ENCODE measurements around the gene AMACR. TPM values are rescaled to one million over a fixed set of nuclear protein-coding genes. Genes with fewer than 3 reads are reported as not detected.

Gene AMACR
- total and polyA plus RNA-seq, 9 of the 15 experiments (the other 6 are each of a cell fraction or from before 2014, with no cell fraction given) = 0.72 to 4.6 (median 4.0) TPM

DNA sequence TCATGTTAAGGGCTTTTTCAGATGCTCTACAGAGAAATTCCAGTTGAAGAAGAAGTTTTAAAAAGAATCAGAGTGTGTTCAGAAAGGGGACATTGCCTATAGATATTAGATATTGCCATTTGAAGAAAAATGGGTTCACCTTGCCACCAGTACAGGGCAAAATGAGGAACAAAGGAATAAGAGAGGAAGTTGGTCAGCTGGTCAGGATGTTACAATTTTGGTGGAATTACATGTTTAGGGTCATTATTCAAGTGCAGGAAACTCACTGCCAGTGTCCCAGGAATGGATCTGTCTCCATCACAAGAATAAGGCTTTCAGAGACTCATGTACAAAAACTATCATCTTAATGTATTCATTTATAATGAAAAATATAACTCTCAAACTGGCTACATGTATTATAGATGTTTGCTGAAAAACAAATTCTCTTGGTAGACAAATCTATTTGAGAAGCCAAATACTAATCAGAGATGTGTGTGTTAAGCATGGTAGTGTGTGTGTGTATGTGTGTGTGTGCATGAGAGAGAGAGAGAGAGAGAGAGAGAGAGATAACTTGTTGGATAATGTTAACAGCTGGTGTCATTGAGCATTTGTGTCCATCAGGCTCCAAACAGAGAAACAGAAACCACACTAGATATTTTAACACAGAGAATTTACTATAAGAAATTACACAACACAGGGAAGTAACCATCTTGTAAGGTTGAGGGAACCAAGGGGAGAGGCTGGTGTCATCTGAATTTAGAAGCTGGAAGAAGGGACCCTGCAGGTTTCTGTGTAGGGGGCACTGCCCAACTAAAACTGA lies 40.1 kb upstream of the AMACR start:
- Histone ChIP-seq H3K4me2 (ENCODE audit: insufficient read depth, low read length) (no peak overlapping the region), H4K20me1 (replicated peaks; ENCODE audit: control insufficient read depth, insufficient read depth, low read length) (0 out of 2 replicates have a peak, but pooled peaks cover 4% of the 10 kb centered on the region), H2AFZ (ENCODE audit: low read depth, low read length) (no peak overlapping the region), H3K9ac (ENCODE audit: insufficient read depth in 1 of 2, low read depth in 2 of 2, low read length in 2 of 2) (no peak overlapping the region), H3K36me3 (ENCODE audit: control insufficient read depth, insufficient read depth, low read length) (no peaks in the 10 kb centered on the region), H3K9me1 (ENCODE audit: control insufficient read depth, insufficient read depth, low read length) (no peaks in the 10 kb centered on the region), H3K27me3 (ENCODE audit: control insufficient read depth in 2 of 2, insufficient read depth in 2 of 2, low read length in 2 of 2) (peaks cover 2% of the 10 kb centered on the region in 2 experiments; a peak in 1 of 5 replicates), H3K9me3 (replicated peaks; ENCODE audit: control insufficient read depth, insufficient read depth, low read depth, low read length) (no peaks in the 10 kb centered on the region), H3K27ac (ENCODE audit: extremely low read depth, low read depth, low read length) (no peak overlapping the region), H3K4me1 (replicated peaks in 1 of 2; ENCODE audit: control insufficient read depth in 2 of 2, insufficient read depth in 2 of 2, low read length in 2 of 2) (no peaks in the 10 kb centered on the region), H3K4me3 (no peak overlapping the region), H3K79me2 (ENCODE audit: control insufficient read depth, insufficient read depth, low read length) (no peaks in the 10 kb centered on the region)
- FAIRE-seq = no peak
- in situ Hi-C loops (cut with MboI) = no loop called here
- TF ChIP-seq ZBED1 (IDR thresholded peaks at IDR 0.05) = no peak
- no peak for TF ChIP-seq MCM7 (IDR thresholded peaks at IDR 0.05)
- TF ChIP-seq ESRRA (IDR thresholded peaks at IDR 0.05; ENCODE audit: borderline replicate concordance, low read depth) = no peak
- TF ChIP-seq FOS (IDR thresholded peaks at IDR 0.05; ENCODE audit: extremely low read depth, insufficient read length) = no peak
- no peak for TF ChIP-seq NR3C1 (CRISPR knock-in tag; IDR thresholded peaks at IDR 0.05)
- TF ChIP-seq ZNF165 (CRISPR knock-in tag; IDR thresholded peaks at IDR 0.05; ENCODE audit: borderline replicate concordance) = no peak
- no peak for TF ChIP-seq ZNF354B (CRISPR knock-in tag; IDR thresholded peaks at IDR 0.05)
- no peak for TF ChIP-seq FOXP1 (CRISPR knock-in tag; IDR thresholded peaks at IDR 0.05)
- TF ChIP-seq, protein P1, sequence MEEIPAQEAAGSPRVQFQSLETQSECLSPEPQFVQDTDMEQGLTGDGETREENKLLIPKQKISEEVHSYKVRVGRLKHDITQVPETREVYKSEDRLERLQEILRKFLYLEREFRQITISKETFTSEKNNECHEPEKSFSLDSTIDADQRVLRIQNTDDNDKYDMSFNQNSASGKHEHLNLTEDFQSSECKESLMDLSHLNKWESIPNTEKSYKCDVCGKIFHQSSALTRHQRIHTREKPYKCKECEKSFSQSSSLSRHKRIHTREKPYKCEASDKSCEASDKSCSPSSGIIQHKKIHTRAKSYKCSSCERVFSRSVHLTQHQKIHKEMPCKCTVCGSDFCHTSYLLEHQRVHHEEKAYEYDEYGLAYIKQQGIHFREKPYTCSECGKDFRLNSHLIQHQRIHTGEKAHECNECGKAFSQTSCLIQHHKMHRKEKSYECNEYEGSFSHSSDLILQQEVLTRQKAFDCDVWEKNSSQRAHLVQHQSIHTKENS (CRISPR knock-in tag; IDR thresholded peaks at IDR 0.05) = no peak
- no peak for TF ChIP-seq POU5F1 (IDR thresholded peaks at IDR 0.05; ENCODE audit: borderline replicate concordance, low read depth, low read length, partially characterized antibody)
- TF ChIP-seq ZNF436 (CRISPR knock-in tag; IDR thresholded peaks at IDR 0.05) = no peak
- TF ChIP-seq CCNT2 (IDR thresholded peaks at IDR 0.05; ENCODE audit: borderline replicate concordance, extremely low read depth, insufficient read length, low read depth, low read length) = no peak
- TF ChIP-seq BCOR (IDR thresholded peaks at IDR 0.05) = no peak
- no peak for TF ChIP-seq NUFIP1 (IDR thresholded peaks at IDR 0.05; ENCODE audit: partially characterized antibody)
- no peak for DNase-seq (ENCODE audit: extremely low read depth in 1 of 4, low spot score in 3 of 4)
- ATAC-seq = no peak
- BruUV-seq (replicated peaks) = no TSS peak
- ChIA-PET CTCF (ENCODE audit: low intra/inter-chr PET ratio) (no interaction called here), POLR2A (no interaction called here)
- intact Hi-C loops (cut with micrococcal nuclease) = no loop called here

All from K562 (cell line).